ENCODE measurements around the gene ARAP3.
"Not testable (repeated sequence)": the region's sequence is repeated elsewhere in the genome, so short reads cannot be mapped to it uniquely, and the experiment has no call there.

Gene ARAP3

DNA sequence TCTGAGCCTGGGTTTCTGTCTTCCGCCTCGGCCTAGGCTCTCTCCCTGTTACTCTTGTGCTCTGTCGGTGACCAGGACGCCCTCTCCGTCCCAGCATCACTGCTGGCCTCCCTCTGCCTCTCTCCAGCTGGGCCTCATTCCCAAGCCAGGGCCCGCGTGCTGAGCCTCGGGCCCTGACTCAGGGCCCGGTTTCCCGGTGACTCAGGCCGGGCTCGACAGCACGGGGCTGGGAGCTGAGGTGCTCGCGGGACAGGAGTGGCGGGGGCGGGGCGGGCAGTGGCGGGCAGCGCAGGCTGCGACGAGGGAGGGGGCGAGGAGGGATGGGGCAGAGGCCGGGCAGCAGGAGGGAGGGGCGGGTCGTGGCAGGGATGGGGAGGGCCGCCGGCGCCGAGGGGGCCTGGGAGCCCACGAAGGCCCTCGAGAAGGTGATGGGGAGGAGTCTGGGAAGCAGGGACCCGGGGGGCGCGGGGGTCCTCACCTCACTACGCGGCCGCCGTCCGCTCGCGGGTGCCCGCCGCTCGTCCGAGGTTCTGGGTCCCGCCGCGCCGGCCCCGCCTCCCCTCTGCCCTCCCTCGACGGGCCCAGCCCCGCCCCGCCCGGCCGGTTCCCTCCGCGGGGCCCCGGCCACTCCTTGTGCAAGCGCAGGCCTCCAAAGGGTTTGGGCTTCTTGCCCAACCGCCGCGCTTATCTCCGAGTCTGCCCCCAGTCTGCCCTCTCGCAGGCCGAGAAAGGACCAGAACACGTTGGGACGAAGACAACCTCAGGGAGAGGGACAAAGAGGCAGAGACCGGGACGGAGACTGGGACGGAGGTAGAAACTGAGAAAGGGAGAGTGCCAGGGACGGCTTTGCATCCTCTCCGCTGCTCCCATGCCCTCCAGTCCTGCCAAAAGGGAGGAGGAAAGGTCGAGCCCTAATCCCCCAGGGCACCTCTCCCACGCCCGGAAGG is at the start of gene ARAP3:
Gene ARAP3, minus strand, starts transcription at position 536 of the 947 bp plus-strand sequence. CDS start 1,744 bp downstream, outside the sequence.
- DNase-seq (ENCODE audit: low read depth in 1 of 2, low spot score in 1 of 2) = peak in 1 of 2 donors; percentile 22

DNA sequence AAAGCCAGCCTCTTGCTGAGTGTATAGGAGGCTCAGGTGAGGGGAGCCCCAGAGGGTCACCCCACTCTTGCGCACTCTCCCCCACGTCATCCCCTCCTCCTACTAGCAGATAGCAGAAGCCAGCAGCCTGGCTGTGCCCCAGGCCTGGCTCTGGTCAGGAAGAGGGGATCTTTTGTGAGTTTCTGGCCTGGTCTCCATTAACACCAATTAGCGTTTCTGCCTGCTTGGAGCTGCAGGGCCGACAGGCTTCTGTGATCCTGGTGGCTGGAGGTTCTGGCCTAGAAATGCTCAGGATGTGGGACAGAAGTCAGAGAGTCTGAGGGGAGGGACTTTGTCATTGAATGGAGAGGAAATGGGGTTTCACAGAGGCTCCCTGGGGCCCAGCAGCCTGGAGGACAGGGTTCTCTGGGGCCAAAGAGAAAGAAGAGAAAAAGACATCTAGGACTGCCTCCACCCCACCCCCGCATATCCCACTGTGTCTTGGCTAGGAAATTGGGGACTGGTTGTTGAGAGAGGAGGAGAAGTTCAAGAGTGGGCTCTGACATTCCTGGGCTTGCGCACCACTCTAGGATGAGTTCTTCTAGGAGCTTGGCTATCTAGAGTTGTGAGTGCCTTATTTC is 47.5 kb upstream of the ARAP3 start:
- DNase-seq (ENCODE audit: low read depth in 1 of 2, low spot score in 1 of 2) = no peak

DNA sequence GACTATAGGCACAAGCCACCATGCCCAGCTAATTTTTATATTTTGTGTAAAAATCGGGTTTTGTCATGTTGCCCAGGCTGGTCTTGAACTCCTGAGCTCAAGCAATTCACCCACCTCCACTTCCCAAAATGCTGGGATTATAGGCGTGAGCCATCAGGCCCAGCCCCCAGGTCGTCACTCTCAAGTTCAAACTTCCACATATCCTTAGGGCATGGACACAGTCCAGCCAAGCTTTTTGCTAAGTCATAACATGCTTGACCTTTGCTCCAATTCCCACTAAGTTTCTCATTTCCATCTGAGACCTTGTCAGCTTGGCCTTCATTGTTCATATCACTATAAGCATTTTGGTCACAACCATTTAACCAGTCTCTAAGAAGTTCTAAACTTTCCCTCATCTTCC is 43.9 kb upstream of the ARAP3 start:
- no peak for DNase-seq (ENCODE audit: low read depth in 1 of 2, low spot score in 1 of 2)

DNA sequence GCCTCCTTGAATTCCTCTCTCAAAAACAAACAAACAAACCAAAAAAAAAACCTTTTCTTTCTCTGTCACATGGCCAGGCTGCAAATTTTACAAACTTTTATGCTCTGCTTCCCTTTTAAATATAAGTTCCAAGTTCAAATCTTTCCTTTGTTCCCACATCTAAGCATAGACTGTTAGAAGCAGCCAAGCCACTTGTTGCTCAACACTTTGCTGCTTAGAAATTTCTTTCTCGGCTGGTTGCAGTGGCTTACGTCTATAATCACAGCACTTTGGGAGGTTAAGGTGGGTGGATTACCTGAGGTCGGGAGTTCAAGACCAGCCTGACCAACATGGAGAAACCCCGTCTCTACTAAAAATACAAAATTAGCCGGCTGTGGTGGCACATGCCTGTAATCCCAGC is 43.1 kb upstream of the ARAP3 start:
- DNase-seq (ENCODE audit: low read depth in 1 of 2, low spot score in 1 of 2) = not testable (repeated sequence)

DNA sequence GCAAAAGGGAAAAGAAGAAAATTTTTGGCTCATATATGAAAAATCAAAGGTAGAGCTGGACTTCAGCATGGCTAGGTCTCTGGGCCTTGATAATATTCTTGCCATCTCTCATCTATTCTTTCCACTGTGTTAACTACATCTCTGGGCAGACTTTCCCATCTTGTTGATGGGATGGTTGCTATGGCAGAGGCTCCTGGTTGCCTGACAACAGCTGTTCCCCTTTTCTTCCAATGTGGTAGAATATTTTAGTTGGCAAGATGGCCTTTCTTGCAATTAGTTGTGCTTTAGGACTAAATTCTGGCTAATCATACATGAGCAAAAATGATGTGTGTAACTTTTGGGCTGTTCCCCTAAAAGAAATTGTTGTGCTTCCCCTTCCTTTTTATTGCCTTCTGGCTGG is 40.2 kb upstream of the ARAP3 start:
- DNase-seq (ENCODE audit: low read depth in 1 of 2, low spot score in 1 of 2) = no peak

GRCh38 chr5:141717043-141717442 is 35.0 kb upstream of the ARAP3 start:
- DNase-seq (ENCODE audit: low read depth in 1 of 2, low spot score in 1 of 2) = no peak

DNA sequence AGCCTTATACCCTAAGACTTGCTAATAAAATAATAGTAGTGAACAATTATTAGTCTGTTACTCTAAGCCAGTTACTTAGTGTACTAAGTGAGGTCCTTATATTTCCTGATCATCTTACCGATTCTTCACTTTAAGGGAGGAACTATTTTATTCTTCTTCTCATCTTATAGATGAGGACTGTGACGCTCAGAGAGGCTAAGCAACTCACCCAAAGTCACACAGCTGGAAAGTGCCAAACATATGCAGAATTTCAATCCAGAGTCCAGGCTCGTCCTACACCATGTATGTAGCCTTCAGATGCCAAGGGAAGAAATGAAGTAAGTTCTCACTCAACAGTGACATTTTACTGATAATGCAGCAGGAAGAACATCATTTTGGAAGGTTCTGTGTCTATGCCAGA is 34.4 kb upstream of the ARAP3 start:
- DNase-seq (ENCODE audit: low read depth in 1 of 2, low spot score in 1 of 2) = no peak

DNA sequence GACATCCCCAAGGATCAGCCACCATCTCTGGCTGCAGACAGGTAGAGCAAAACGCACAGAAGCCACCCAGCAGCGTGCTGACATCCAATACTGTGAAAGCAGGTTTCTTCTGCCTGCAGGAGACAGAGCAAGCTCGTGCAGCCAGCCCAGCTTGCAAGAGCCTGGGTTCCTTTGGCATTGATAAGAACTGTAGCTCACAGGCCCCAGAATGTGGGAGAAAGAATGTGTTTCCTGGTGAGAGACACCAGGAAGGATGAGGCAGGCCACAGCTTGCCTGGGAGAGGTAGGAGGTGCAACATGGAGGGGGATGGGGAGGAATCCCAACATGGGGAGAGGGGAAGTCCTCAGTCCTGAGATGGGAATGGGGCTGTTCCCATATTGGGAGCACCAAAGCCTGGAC is 34.0 kb upstream of the ARAP3 start:
- no peak for DNase-seq (ENCODE audit: low read depth in 1 of 2, low spot score in 1 of 2)

GRCh38 chr5:141715346-141715905 is 33.4 kb upstream of the ARAP3 start:
- DNase-seq (ENCODE audit: low read depth in 1 of 2, low spot score in 1 of 2) = no peak

DNA sequence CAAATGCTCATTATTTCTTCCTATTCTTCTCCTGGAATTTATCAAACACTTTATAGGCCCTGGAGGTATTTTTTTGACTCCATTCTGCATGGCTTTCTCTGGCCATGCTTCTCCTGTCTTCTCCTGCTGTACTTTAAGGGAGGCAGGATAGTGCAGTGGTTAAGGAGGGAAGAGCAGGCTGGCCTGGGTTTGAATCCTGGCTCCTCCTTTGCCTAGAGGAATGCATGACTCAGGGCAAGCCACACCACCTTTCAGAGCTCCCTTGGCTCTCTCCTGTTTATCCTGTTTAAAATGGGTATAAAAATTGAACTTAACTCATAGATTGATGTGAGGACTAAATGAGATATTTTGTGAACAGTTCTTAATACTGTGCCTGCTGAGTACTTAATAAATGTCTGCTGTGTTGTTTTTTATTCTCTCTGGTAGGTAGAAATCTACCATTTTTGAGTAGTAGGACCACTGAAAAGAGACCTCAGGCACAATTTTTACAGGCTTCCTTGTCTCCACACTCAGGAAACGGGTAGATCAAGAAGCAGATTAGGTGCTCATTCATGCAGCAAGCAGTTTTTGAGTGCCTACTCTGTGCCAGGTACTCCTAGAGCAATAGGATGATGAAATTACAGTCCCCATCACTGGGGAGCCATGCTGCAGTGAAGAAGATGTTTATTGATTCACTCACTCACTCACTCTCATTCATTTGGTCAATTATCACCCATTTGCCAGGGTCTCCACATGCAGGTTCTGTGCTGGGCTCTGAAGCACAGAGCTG is 32.7 kb upstream of the ARAP3 start:
- no peak for DNase-seq (ENCODE audit: low read depth in 1 of 2, low spot score in 1 of 2)

DNA sequence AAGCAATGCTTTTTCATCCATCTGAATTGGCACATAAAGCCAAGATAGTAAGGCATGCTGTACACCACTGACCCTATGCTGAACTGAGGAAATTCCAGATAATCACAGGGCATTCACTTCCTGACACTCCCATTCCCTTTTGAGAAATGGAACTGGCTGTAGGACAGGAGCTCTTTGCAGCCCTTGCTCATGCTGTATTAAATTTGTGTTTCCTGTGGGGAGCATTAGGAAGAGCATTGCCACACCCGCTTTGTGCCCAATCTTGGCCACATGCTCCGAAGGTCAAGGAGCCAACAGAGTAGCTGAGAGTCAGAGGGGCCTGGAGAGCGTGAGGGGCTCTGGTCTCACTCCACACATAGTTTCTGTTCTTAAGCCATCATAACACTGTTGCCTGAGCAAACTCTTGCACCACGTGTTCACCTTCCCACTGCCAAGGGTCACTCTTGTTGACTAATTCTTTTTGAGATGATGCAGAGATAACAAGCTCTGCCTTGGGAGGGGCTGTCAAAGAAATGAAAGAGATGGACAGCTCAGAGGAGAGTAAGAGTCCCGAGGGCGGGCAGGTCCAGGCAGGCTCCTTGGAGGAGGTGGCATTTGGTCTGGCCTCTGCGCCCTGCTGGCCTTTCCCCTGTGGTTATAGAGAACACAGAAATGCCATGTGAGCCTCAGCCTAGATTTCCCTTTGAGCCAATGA is 31.7 kb upstream of the ARAP3 start:
- DNase-seq (ENCODE audit: low read depth in 1 of 2, low spot score in 1 of 2) = no peak

DNA sequence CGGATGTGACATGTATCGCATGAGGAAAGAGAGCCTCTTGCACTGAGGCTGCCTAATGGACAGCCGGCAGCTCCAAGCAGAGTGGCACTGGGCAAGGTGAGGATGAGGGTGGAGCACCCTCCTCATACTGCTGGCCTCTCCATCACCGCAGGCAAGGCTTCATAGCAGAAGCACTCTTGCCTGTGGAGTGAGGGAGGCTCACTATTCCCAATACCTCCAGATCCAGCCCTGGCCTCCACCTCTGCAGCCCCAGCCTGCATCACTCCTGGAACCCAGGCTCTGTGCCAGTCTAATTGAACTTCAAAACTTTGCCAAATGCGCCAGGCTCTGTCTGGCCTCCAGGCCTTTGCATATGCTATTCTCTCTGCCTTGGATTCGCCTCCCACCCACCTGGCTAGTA is 29.7 kb upstream of the ARAP3 start:
- no peak for DNase-seq (ENCODE audit: low read depth in 1 of 2, low spot score in 1 of 2)

- DNase-seq (ENCODE audit: low read depth in 1 of 2, low spot score in 1 of 2) = no peak
These were observed 27.8 kb upstream of the ARAP3 start for GRCh38 chr5:141709699-141710267.

GRCh38 chr5:141708016-141708415 is 26.0 kb upstream of the ARAP3 start:
- no peak for DNase-seq (ENCODE audit: low read depth in 1 of 2, low spot score in 1 of 2)

DNA sequence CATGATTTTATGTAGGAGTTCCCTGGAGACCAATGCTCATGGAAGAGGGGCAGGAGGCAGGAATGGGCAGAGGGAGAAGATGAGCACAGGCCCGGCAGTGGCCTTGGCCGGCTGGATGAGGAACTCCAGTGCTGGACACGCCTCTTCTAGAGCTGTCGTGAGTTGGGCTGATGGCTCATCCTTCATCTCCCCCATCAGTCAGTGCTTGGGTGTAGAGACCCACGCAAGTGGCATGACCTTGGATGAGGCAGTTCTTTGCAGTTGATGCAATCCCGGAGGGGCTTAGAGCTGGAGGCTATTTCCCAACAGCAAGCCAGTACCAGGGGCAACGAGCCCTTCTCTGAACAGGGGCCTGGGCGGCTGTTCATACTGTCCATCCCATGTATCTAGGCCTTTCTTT is 25.5 kb upstream of the ARAP3 start:
- no peak for DNase-seq (ENCODE audit: low read depth in 1 of 2, low spot score in 1 of 2)

- no peak for DNase-seq (ENCODE audit: low read depth in 1 of 2, low spot score in 1 of 2)
These were observed 24.1 kb upstream of the ARAP3 start for GRCh38 chr5:141706121-141706520.

DNA sequence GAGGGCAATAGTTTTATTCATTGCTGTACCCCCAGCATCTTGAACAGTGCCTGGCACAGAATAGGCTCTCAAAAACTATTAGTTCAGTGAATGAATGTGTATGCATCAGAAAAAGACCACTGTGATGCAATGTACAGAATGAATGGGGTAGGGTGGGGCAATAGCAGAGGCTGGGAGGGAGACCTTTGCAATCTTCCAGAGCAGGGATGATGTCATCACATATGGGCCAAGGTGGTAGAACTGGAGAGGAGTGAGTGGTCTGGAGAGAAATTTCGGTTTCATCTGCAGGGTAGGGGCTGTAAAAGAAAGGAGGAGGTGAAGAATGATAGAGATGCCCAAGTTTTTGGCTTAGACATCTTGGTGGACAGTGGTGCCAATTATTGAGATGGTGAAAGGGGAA is 23.4 kb upstream of the ARAP3 start:
- no peak for DNase-seq (ENCODE audit: low read depth in 1 of 2, low spot score in 1 of 2)

DNA sequence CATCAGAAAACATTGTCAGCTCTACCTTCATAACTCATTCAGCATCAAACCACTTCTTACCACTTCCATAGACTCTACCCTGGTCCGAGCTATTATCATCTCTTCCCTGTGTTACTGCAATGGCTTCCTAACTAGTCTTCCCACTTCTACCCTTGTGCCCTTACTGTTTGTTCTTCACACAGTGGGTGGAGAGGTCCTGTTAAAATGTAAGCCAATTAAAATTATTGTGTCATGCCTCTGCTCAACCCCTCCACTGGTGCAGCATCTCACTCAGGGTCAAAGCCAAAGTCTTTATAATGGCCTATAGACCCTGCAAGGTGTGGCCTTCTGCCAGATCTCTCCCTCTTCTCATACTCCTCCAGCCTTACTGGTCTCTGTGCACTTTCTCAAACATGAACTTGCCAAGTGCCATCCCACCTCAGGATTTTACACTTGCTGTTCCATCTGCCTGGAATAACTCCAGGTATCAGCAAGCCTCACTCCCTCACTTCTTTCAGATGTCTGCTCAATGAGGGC is 22.8 kb upstream of the ARAP3 start:
- DNase-seq (ENCODE audit: low read depth in 1 of 2, low spot score in 1 of 2) = no peak

DNA sequence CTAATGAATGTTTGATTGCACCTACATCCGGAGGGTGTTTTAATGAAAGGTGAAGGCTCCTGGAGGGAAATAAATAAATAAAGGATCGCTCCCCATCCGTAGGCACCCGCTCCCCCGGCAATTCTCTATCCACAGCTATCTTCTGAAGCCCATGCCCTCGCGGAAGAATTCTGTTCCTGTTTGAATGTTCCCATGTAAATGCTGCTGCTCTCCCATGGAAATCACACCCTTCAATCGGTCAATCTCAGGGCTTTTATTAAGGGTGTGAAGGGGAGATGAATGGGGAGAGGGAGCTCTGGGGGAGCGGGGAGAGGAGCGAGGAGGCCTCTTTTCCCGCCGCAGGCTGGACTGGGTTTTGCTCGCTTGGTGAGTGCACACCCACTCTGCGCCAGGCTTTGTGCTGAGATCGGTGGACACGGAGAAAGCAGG is 21.1 kb upstream of the ARAP3 start:
- no peak for DNase-seq (ENCODE audit: low read depth in 1 of 2, low spot score in 1 of 2)
